ENCODE results near the gene EGLN2.

GRCh38 chr19:40836754-40837429, 37.9 kb downstream of the EGLN2 start:
- TF ChIP-seq POLR2AphosphoS5 (IDR thresholded peaks at IDR 0.05; ENCODE audit: borderline replicate concordance, low read depth, low read length) (no peak), EZH2 (IDR thresholded peaks at IDR 0.05) (no peak), FOXP2 (optimal IDR thresholded peaks at IDR 0.05; ENCODE audit: control extremely low read depth, extremely low read length, insufficient read depth) (no peak)
